H9 (cell line): ENCODE data around the gene DCN. TPM values are rescaled to one million over a fixed set of nuclear protein-coding genes. Genes with fewer than 3 reads are reported as not detected.

Experiments used
- DNase-seq: peaks from one replicate; pipeline ENCODE4 v3.0.0-alpha.2; 2017
- H2AFZ ChIP-seq: one replicate; pipeline ENCODE4 v1.6.1; 2013; ENCODE audit warnings: mild to moderate bottlenecking, low read length, control low read depth, moderate library complexity
- H2AK5ac ChIP-seq: 2 replicates; pipeline ENCODE4 v1.6.1; 2013; ENCODE audit warnings: low read length, control low read depth, mixed read lengths; ENCODE audit not compliant: insufficient read length
- H2BK120ac ChIP-seq: one replicate; pipeline ENCODE4 v1.6.1; 2013; ENCODE audit warnings: low read depth, mild to moderate bottlenecking, low read length, control low read depth, inconsistent platforms; ENCODE audit not compliant: poor library complexity, severe bottlenecking
- H2BK12ac ChIP-seq: 2 replicates; pipeline ENCODE4 v1.6.1; 2013; ENCODE audit warnings: low read length, control low read depth, mixed read lengths, low read depth; ENCODE audit not compliant: insufficient read length
- H2BK15ac ChIP-seq: 2 replicates; pipeline ENCODE4 v1.6.1; 2013; ENCODE audit warnings: low read depth, low read length, control low read depth
- H2BK20ac ChIP-seq: one replicate; pipeline ENCODE4 v1.6.1; 2013; ENCODE audit warnings: low read depth, mild to moderate bottlenecking, low read length, control low read depth, inconsistent platforms; ENCODE audit not compliant: poor library complexity, severe bottlenecking
- H2BK5ac ChIP-seq: 2 replicates; pipeline ENCODE4 v1.6.1; 2013; ENCODE audit warnings: low read length, control low read depth, mixed read lengths; ENCODE audit not compliant: insufficient read length
- H3K14ac ChIP-seq: 2 replicates; pipeline ENCODE4 v1.6.1; 2013; ENCODE audit warnings: low read length, control low read depth; ENCODE audit not compliant: insufficient read depth
- H3K18ac ChIP-seq: 2 replicates; pipeline ENCODE4 v1.6.1; 2013; ENCODE audit warnings: low read depth, mild to moderate bottlenecking, mixed read lengths, low read length, control low read depth; ENCODE audit not compliant: insufficient read length
- H3K23ac ChIP-seq: 2 replicates; pipeline ENCODE4 v1.6.1; 2013; ENCODE audit warnings: low read length, control low read depth, mixed read lengths, low read depth; ENCODE audit not compliant: insufficient read length
- H3K23me2 ChIP-seq: 2 replicates; pipeline ENCODE4 v1.6.1; 2013; ENCODE audit warnings: low read depth, mild to moderate bottlenecking, mixed read lengths, low read length, control low read depth; ENCODE audit not compliant: insufficient read length, poor library complexity, severe bottlenecking
- H3K27ac ChIP-seq: 2 replicates; pipeline ENCODE4 v1.5.1; 2013; ENCODE audit warnings: low read length, control low read depth, mixed read lengths, low read depth; ENCODE audit not compliant: insufficient read length
- H3K27me3 ChIP-seq: 2 replicates; pipeline ENCODE4 v1.6.1; 2013; ENCODE audit warnings: low read length, control low read depth, inconsistent platforms; ENCODE audit not compliant: insufficient read depth
- H3K4ac ChIP-seq: 2 replicates; pipeline ENCODE4 v1.6.1; 2013; ENCODE audit warnings: low read depth, mild to moderate bottlenecking, control low read depth, inconsistent platforms, low read length, moderate library complexity
- H3K4me1 ChIP-seq: 2 replicates; pipeline ENCODE4 v1.6.1; 2013; ENCODE audit warnings: low read length, control low read depth, inconsistent platforms; ENCODE audit not compliant: insufficient read depth
- H3K4me2 ChIP-seq: 2 replicates; pipeline ENCODE4 v1.6.1; 2013; ENCODE audit warnings: low read length, control low read depth, mixed read lengths; ENCODE audit not compliant: insufficient read length, insufficient read depth
- H3K56ac ChIP-seq: 2 replicates; pipeline ENCODE4 v1.6.1; 2013; ENCODE audit warnings: low read depth, mild to moderate bottlenecking, mixed read lengths, low read length, control low read depth; ENCODE audit not compliant: insufficient read length
- H3K79me1 ChIP-seq: 2 replicates; pipeline ENCODE4 v1.6.1; 2013; ENCODE audit warnings: low read depth, mild to moderate bottlenecking, moderate library complexity, low read length, control low read depth, inconsistent platforms; ENCODE audit not compliant: insufficient read depth, poor library complexity, severe bottlenecking
- H3K79me2 ChIP-seq: 2 replicates; pipeline ENCODE4 v1.6.1; 2013; ENCODE audit warnings: low read length, control low read depth, inconsistent platforms; ENCODE audit not compliant: insufficient read depth
- H3K9ac ChIP-seq: 2 replicates; pipeline ENCODE4 v1.6.1; 2013; ENCODE audit warnings: low read length, control low read depth, mixed read lengths; ENCODE audit not compliant: insufficient read length; ENCODE audit errors: extremely low read depth
- H3K9me3 ChIP-seq: one replicate; pipeline ENCODE4 v1.6.1; 2013; ENCODE audit warnings: low read depth, low read length, inconsistent platforms; ENCODE audit not compliant: control insufficient read depth
- H3T11ph ChIP-seq: one replicate; pipeline ENCODE4 v1.6.1; 2013; ENCODE audit warnings: mild to moderate bottlenecking, low read length, control low read depth, inconsistent platforms
- H4K20me1 ChIP-seq: one replicate; pipeline ENCODE4 v1.6.1; 2013; ENCODE audit not compliant: control insufficient read depth, insufficient read length, insufficient read depth
- H4K5ac ChIP-seq: 2 replicates; pipeline ENCODE4 v1.6.1; 2013; ENCODE audit warnings: low read depth, mild to moderate bottlenecking, mixed read lengths, low read length, control low read depth; ENCODE audit not compliant: insufficient read length
- H4K8ac ChIP-seq: replicated peaks from 2 replicates; pipeline ENCODE4 v1.6.1; 2013; ENCODE audit warnings: low read length, control low read depth, mixed read lengths, low read depth; ENCODE audit not compliant: insufficient read length
- H4K91ac ChIP-seq: 2 replicates; pipeline ENCODE4 v1.6.1; 2013; ENCODE audit warnings: low read depth, mild to moderate bottlenecking, moderate library complexity, mixed read lengths, low read length, control low read depth; ENCODE audit not compliant: insufficient read length
- H3K27ac Mint-ChIP-seq, 3 experiments: 2 replicates in 2 of 3; 3 replicates in 1 of 3; pipeline ENCODE4 v1.8.0; 2020 to 2021; ENCODE audit warnings: mixed read lengths in 3 of 3, mild to moderate bottlenecking in 1 of 3, moderate library complexity in 1 of 3
- H3K27me3 Mint-ChIP-seq: 2 replicates; pipeline ENCODE4 v1.8.0; 2021; ENCODE audit warnings: low read depth, mild to moderate bottlenecking, moderate library complexity, mixed read lengths
- H3K36me3 Mint-ChIP-seq, 3 experiments: 2 replicates in 2 of 3; 3 replicates in 1 of 3; pipeline ENCODE4 v1.8.0; 2020 to 2021; ENCODE audit warnings: low read depth in 3 of 3, mixed read lengths in 3 of 3; ENCODE audit not compliant: insufficient read depth in 1 of 3
- H3K4me1 Mint-ChIP-seq, 2 experiments: 2 replicates each; pipeline ENCODE4 v1.8.0; 2020; ENCODE audit warnings: mixed read lengths in 2 of 2
- H3K4me3 Mint-ChIP-seq, 2 experiments: 2 replicates in 1 of 2; 3 replicates in 1 of 2; pipeline ENCODE4 v1.8.0; 2020 to 2021; ENCODE audit warnings: mild to moderate bottlenecking in 2 of 2, mixed read lengths in 2 of 2, moderate library complexity in 1 of 2
- H3K9me3 Mint-ChIP-seq, 2 experiments: 2 replicates in 1 of 2; 3 replicates in 1 of 2; pipeline ENCODE4 v1.8.0; 2020; ENCODE audit warnings: mild to moderate bottlenecking in 2 of 2, mixed read lengths in 2 of 2, moderate library complexity in 1 of 2
- total RNA-seq: library from RNA; stranded (reverse); gene quantifications from 2 replicates; pipeline ENCODE4 v1.2.1, GENCODE V29; 2021
- TF ChIP-seq, protein P1 (sequence below): fragments of 200-600 bp; sonication (generic); conservative IDR thresholded peaks from 3 replicates; pipeline ENCODE4 v1.8.0; 2021; ENCODE audit warnings: antibody characterized with exemption, mild to moderate bottlenecking

Gene DCN
- total RNA-seq, 1 experiment from 2014 or later = not detected

DNA sequence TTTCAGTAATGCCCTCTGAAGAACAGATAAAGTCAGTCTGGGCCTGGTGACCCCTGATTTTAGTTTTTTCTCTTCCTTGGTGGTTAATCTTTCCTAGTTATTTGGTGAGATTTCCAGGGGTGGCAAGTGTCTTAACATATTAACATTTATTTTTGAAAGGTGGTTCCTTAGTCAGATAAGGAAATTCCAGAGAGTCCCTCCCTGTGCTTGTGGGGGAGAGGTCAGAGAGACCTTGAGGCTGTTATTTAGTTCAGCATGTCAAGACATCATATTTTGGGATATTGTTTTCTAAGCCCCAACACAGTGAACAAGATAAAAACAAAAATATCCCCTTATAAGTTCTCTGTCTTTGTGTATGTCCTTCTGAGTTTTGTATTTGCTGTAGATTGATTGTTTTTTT is 61.8 kb downstream of the DCN start:
- no peak overlapping the region for H3K27ac Mint-ChIP-seq
- Histone ChIP-seq H3K9me3 (no peaks in the 10 kb centered on the region), H3K9ac (no peak overlapping the region), H3T11ph (no peak overlapping the region), H2BK20ac (no peak overlapping the region), H3K4ac (no peak overlapping the region), H3K4me1 (no peaks in the 10 kb centered on the region), H3K27ac (no peak overlapping the region), H3K23me2 (no peaks in the 10 kb centered on the region), H3K79me1 (no peaks in the 10 kb centered on the region), H2AK5ac (no peak overlapping the region), H3K56ac (no peak overlapping the region), H3K14ac (no peak overlapping the region), H4K91ac (no peak overlapping the region), H3K4me2 (no peak overlapping the region), H4K5ac (no peak overlapping the region), H3K23ac (no peak overlapping the region), H2BK5ac (no peak overlapping the region), H2AFZ (no peak overlapping the region), H3K18ac (no peak overlapping the region), H2BK12ac (no peak overlapping the region), H4K8ac (no peak overlapping the region), H4K20me1 (no peaks in the 10 kb centered on the region), H3K27me3 (no peaks in the 10 kb centered on the region), H2BK120ac (no peak overlapping the region), H3K79me2 (no peaks in the 10 kb centered on the region), H2BK15ac (no peak overlapping the region)
- DNase-seq = no peak
- no peaks in the 10 kb centered on the region for H3K36me3 Mint-ChIP-seq
- TF ChIP-seq, protein P1, sequence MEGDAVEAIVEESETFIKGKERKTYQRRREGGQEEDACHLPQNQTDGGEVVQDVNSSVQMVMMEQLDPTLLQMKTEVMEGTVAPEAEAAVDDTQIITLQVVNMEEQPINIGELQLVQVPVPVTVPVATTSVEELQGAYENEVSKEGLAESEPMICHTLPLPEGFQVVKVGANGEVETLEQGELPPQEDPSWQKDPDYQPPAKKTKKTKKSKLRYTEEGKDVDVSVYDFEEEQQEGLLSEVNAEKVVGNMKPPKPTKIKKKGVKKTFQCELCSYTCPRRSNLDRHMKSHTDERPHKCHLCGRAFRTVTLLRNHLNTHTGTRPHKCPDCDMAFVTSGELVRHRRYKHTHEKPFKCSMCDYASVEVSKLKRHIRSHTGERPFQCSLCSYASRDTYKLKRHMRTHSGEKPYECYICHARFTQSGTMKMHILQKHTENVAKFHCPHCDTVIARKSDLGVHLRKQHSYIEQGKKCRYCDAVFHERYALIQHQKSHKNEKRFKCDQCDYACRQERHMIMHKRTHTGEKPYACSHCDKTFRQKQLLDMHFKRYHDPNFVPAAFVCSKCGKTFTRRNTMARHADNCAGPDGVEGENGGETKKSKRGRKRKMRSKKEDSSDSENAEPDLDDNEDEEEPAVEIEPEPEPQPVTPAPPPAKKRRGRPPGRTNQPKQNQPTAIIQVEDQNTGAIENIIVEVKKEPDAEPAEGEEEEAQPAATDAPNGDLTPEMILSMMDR = no peak
- no peak overlapping the region for H3K4me3 Mint-ChIP-seq
- H3K4me1 Mint-ChIP-seq = no peaks in the 10 kb centered on the region
- no peaks in the 10 kb centered on the region for H3K27me3 Mint-ChIP-seq
- no peaks in the 10 kb centered on the region for H3K9me3 Mint-ChIP-seq
